ENCODE results near the gene KLHDC8A. TPM values are rescaled to one million over a fixed set of nuclear protein-coding genes. Genes with fewer than 3 reads are reported as not detected.

KLHDC8A gene
- total RNA-seq, 4 donors from 2014 or later: not detected

DNA sequence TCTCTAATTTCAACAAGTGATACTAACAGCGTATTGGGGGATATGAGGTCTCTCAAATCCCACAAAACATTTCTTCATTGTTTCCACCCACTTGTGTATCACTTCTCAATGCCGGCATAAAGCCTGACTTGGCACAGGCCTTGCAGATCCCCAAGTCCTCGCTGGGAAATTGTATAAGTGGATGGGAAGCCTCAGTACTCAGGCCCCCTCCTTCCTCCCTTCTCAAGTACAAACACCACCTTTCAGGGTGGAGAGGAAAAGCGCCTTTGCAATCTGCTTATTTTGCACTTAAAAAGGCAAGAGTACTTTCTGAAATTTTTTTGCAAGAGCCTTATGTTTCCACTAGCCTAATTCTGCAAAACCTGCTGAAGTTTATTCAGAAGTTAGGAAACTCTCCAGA, 25.8 kb upstream of the KLHDC8A start:
- TF ChIP-seq, protein P1, sequence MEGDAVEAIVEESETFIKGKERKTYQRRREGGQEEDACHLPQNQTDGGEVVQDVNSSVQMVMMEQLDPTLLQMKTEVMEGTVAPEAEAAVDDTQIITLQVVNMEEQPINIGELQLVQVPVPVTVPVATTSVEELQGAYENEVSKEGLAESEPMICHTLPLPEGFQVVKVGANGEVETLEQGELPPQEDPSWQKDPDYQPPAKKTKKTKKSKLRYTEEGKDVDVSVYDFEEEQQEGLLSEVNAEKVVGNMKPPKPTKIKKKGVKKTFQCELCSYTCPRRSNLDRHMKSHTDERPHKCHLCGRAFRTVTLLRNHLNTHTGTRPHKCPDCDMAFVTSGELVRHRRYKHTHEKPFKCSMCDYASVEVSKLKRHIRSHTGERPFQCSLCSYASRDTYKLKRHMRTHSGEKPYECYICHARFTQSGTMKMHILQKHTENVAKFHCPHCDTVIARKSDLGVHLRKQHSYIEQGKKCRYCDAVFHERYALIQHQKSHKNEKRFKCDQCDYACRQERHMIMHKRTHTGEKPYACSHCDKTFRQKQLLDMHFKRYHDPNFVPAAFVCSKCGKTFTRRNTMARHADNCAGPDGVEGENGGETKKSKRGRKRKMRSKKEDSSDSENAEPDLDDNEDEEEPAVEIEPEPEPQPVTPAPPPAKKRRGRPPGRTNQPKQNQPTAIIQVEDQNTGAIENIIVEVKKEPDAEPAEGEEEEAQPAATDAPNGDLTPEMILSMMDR (IDR thresholded peaks at IDR 0.05 in 4 of 5, conservative IDR thresholded peaks at IDR 0.05 in 1 of 5): no peak
- TF ChIP-seq POLR2A (IDR thresholded peaks at IDR 0.05): no peak
- DNase-seq: no peak
- no peak overlapping the region for H3K27ac ChIP-seq
- peaks cover 9 to 22% (median 10%) of the 10 kb centered on the region in 3 donors for H3K27me3 ChIP-seq
- no peak overlapping the region for H3K4me3 ChIP-seq
- no peaks in the 10 kb centered on the region for H3K4me1 ChIP-seq
- no peak for ATAC-seq
- intact Hi-C loops (cut with DNase I; ENCODE audit: low total_unique reads): no loop called here
- in situ Hi-C loops (cut with MboI; ENCODE audit: low sequenced_read_pairs in 4 of 4): no loop called here
- no peaks in the 10 kb centered on the region for H3K36me3 ChIP-seq
- no peaks in the 10 kb centered on the region for H3K9me3 ChIP-seq

DNA sequence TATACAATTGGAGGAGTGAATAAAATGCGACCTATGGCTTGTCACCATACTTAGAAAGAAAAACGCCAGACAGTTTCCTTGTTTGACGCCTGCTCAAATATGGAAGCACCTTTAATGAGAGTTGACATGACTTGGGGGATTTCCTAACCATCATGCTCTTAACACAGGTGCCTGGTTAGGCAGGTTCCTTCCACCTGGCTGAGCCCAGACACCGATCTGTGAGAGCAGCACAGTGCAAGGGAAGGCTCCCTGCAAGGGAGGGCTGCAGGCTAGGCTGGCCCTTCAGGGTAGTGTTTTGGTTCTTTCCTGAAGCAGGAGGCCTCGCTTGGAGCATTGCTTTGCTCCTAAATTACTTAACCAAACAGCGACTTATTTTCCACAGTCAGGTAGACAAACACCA, 24.6 kb upstream of the KLHDC8A start:
- no peak for ATAC-seq
- in situ Hi-C loops (cut with MboI; ENCODE audit: low sequenced_read_pairs in 4 of 4) (no loop called here), intact Hi-C loops (cut with DNase I; ENCODE audit: low total_unique reads) (no loop called here)

DNA sequence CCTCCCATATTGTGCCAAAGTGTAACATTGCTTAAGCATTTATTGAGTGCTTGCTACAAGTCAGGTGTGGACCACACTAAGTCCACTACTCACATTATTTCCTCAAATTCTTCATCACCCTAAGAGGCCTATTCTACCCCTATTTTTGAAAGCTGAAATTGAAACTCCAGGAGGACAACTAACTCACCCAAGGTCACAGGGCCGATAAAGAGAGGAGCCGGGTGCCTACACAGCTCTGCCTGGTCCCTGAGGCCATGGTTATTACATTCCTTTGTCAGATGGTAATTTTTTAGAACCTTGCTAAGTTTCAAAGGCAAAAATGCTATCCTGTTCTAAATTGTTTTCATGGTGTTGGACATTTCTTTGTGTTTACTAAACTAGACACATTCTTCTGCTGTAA, 24.2 kb upstream of the KLHDC8A start:
- H3K27ac ChIP-seq: no peak overlapping the region
- H3K9me3 ChIP-seq: no peaks in the 10 kb centered on the region
- H3K4me3 ChIP-seq: no peak overlapping the region
- no peak for DNase-seq
- ATAC-seq: no peak
- no peaks in the 10 kb centered on the region for H3K36me3 ChIP-seq
- no peak for TF ChIP-seq POLR2A (IDR thresholded peaks at IDR 0.05)
- TF ChIP-seq, protein P1 (IDR thresholded peaks at IDR 0.05 in 4 of 5, conservative IDR thresholded peaks at IDR 0.05 in 1 of 5): no peak
- H3K27me3 ChIP-seq: peaks cover 13 to 24% (median 18%) of the 10 kb centered on the region in 3 donors
- intact Hi-C loops (cut with DNase I; ENCODE audit: low total_unique reads) (no loop called here), in situ Hi-C loops (cut with MboI; ENCODE audit: low sequenced_read_pairs in 4 of 4) (no loop called here)
- H3K4me1 ChIP-seq: no peaks in the 10 kb centered on the region

More for the DNA sequence above, 24.6 kb upstream of the KLHDC8A start:
- Histone ChIP-seq H3K4me3 (no peak overlapping the region), H3K4me1 (no peaks in the 10 kb centered on the region), H3K27ac (no peak overlapping the region), H3K36me3 (no peaks in the 10 kb centered on the region), H3K9me3 (no peaks in the 10 kb centered on the region), H3K27me3 (peaks cover 13 to 24% (median 16%) of the 10 kb centered on the region in 3 donors)
- DNase-seq: no peak
- TF ChIP-seq, protein P1 (IDR thresholded peaks at IDR 0.05 in 4 of 5, conservative IDR thresholded peaks at IDR 0.05 in 1 of 5): no peak
- TF ChIP-seq POLR2A (IDR thresholded peaks at IDR 0.05): no peak

DNA sequence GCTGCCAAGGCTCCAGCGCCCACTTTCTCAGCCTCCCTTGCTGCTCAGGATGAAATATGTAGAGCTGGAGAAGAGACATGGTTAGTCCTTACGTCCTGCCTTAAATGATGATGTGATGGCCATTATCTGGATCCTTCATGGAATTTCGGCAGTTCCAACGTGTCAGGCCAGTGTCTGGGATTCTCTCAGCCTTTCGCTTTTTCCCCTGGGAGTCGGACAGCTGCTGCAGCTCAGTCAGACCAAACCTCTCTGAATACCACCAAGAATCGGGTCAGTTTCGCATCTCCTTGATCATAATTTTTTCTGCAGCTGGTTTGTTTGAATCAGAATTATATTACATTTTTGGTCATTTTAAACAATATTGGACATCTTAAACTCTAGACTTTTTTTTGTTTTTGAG, 22.3 kb upstream of the KLHDC8A start:
- H3K4me3 ChIP-seq: no peak overlapping the region
- ATAC-seq (no peak), DNase-seq (no peak)
- H3K27me3 ChIP-seq: peaks cover 13 to 24% (median 24%) of the 10 kb centered on the region in 3 donors
- H3K36me3 ChIP-seq: no peaks in the 10 kb centered on the region
- H3K27ac ChIP-seq: no peak overlapping the region
- no peaks in the 10 kb centered on the region for H3K9me3 ChIP-seq
- TF ChIP-seq POLR2A (IDR thresholded peaks at IDR 0.05): no peak
- TF ChIP-seq, protein P1 (IDR thresholded peaks at IDR 0.05 in 4 of 5, conservative IDR thresholded peaks at IDR 0.05 in 1 of 5): no peak
- intact Hi-C loops (cut with DNase I; ENCODE audit: low total_unique reads): no loop called here
- in situ Hi-C loops (cut with MboI; ENCODE audit: low sequenced_read_pairs in 4 of 4): no loop called here
- H3K4me1 ChIP-seq: no peaks in the 10 kb centered on the region

DNA sequence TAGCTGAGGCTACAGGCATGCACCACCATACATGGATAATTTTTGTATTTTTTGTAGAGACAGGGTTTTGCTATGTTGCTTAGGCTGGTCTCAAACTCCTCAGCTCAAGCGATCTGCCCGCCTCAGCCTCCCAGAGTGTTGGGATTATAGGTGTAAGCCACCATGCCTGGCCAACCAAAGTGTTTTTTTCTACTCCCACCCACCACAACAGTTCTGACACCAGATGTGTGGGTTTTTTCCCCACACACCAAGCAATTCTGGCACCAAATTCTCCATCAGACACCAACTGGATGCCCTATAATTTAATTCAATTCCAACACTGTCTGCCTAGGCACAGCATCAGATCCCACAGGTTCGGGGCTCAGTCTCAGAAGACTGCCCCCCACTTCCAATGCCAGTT, 20.6 kb upstream of the KLHDC8A start:
- intact Hi-C loops (cut with DNase I; ENCODE audit: low total_unique reads): no loop called here
- H3K27me3 ChIP-seq: peaks cover 13 to 28% (median 24%) of the 10 kb centered on the region in 3 donors
- no peaks in the 10 kb centered on the region for H3K36me3 ChIP-seq

More for the DNA sequence above, 20.6 kb upstream of the KLHDC8A start:
- TF ChIP-seq POLR2A (IDR thresholded peaks at IDR 0.05): no peak
- TF ChIP-seq, protein P1 (IDR thresholded peaks at IDR 0.05 in 4 of 5, conservative IDR thresholded peaks at IDR 0.05 in 1 of 5): no peak
- Histone ChIP-seq H3K9me3 (no peaks in the 10 kb centered on the region), H3K4me1 (no peaks in the 10 kb centered on the region), H3K4me3 (no peak overlapping the region), H3K27ac (no peak overlapping the region)
- DNase-seq (no peak), ATAC-seq (no peak)
- in situ Hi-C loops (cut with MboI; ENCODE audit: low sequenced_read_pairs in 4 of 4): no loop called here

Data from gastrocnemius medialis (tissue), 4 donors.